GM19395 (cell line): Measurements from ENCODE around the gene POLD2.

ENCODE experiments used
- ATAC-seq: cut with Tn5 transposase; IDR thresholded peaks from one replicate; pipeline ENCODE4 v1.9.1; 2021; ENCODE audit warnings: mild to moderate bottlenecking, moderate library complexity; ENCODE audit not compliant: unreplicated experiment

Gene POLD2

DNA sequence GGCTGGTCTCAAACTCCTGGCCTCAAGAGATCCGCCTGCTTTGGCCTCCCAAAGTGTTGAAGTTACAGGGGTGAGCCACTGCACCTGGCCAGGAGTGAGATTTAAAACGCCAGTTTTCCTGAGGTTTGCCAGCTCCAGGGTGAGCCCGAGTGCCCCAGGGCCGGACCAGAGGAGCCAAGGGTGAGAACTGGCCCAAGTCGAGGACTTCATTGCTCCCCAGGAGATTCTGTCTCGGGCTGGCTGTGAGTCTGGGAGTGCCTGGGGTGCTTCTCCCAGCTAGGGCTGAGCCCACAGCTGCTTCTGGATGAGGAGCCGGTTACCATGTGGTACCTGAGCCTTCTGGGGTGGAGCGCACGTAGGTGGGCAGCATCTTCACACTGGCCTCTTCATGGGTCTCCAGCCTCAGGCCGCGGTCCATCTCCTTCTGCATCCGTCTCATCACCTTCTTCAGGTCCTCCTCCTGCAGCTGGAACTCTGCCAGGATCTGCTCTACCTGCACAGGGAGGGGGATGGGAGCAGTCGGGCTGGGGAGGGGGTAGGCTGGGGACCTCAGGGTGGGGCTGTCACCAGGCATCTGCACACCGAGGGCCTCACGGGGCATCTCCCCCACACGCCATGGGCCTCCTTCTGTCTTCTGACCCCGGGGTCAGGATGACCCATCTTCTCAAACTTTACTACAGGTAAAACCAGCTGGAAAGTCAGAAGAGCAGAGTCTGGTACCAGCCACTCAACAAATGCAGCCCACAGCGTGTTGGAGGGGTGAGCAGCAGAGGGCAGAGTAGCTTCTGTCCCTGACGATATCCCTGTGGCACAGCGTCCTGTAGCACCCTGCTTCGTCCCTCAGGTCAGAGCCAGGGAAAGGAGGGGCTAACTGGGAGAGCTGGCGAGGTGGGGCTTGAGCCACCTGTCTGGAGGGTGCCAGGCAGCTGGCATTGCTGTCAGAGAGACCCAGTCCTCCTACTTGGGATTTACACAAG is 29.9 kb upstream of the POLD2 start:
- no peak for ATAC-seq

DNA sequence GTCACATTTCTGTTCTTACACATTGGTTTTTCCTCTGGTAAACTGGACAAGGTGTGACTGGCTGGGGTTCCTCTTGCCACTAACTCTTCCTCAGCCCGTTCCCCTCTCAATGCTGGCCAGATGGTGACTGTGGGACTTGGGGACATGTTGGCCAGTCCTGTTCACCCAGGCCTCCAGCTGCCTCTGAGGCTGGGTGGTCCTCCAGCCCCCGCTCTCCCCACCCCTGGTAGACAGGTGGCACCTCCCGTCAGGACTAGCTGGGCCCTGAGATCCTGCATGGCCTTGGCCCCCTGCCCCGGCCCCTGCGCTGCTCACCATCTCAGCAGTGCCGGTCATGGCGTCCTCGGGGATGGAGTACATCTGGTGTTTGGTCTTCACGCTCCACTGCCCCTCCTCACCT is 28.6 kb upstream of the POLD2 start:
- no peak for ATAC-seq

DNA sequence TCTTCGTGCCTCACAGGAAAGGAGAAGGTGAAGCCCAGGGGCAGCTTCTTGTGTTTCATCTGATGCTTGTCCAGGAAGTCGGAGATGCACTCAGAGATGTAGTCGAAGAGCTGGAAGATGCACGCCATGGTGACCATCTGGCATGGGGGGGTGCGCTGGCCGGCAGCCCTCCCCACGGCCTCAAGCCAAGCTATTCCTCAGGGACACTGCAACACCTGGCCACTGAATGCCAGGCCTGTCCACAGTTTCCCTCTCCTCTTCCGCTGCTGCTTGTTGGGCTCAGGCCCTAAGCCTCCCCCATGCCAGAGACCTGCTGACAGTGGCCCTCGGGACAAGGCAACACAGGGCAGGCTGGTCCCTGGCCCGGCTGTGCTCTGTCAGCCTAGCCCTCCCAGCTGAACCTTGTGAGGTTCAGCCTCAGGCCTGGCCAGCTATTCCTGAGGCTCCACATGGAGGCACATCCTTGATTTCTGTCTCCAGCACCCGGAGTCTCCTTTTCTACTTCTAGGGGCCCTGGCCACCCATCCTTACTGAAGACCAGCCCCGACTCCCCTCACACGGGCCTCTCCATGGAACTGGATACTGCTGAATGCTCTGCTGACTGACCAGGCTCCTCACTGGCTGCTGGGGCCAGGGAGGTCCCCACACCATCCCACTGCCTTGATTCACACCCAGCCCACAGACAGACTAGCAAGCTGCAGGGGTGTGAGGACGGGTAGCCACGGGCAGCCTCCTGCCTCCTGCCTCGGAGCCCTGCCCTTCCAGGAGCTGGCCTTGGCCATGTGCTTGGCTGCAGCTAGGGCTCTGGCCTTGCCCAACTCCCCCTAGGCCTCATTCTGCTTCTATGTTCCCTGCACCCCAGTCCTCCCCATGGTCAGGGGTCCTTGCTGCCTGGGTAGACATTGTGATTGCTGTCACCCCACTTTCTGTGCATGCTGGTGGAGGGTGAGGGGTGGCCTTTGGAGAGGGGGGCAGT is 27.9 kb upstream of the POLD2 start:
- no peak for ATAC-seq

DNA sequence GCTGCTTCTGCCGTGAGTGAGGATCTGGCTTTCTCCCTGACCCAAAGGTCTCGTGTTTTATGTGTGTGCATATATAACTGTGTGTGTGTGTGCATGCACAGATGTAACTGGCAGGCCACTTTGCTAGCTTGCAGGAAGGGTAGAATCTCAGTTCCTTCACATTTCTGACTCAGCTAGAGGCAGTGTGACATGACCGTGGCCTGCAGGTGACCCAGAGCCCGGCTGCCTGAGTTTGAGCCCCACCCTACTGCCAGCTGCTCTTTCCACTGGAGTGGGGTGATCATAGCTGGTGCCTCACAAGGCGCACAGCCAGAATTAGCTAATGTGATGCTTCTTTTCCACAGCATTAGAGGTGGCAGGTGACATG is 27.1 kb upstream of the POLD2 start:
- peak; percentile 69 for ATAC-seq

DNA sequence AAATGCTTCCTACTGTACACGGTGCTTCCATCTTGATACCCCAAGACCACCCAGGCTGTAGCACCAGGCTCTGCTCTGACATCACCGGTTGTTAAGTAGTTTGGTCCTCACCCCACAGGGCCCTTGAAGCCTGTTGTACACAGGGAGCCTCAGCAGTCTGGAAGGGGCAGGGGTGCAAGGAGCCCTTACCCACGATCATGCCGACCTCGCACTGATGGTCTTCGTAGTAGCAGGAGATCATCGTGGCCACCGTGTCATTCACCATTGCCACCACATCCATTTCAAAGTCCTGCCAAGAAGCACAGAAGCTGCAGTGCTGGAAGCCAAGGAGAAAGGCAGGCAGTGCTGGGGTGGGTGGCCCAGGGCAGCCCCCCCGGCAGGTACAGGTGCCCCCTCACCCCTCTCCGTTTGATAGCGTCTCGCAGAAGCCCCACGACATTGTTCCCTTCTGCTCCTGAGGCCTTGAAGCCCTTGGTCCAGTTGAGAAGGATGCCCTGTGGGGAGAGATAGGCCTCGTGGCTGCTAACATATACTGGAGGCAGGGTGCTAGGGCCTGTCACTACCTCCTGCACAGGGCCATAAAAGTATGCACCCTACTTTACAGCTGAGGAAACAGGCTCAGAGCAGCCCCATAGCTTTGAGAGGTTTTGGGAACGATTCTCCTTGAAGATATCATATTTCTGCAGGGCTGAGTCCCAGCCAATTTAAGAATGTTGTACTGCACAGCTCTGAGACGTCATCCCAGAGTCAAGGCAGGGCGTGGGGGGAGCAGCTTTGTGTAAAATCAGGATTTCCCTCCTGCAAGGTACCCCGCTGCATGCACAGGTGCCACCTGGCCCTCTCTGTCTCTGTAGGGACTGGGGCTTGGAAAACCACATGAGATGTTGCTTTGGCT is 26.5 kb upstream of the POLD2 start:
- no peak for ATAC-seq

DNA sequence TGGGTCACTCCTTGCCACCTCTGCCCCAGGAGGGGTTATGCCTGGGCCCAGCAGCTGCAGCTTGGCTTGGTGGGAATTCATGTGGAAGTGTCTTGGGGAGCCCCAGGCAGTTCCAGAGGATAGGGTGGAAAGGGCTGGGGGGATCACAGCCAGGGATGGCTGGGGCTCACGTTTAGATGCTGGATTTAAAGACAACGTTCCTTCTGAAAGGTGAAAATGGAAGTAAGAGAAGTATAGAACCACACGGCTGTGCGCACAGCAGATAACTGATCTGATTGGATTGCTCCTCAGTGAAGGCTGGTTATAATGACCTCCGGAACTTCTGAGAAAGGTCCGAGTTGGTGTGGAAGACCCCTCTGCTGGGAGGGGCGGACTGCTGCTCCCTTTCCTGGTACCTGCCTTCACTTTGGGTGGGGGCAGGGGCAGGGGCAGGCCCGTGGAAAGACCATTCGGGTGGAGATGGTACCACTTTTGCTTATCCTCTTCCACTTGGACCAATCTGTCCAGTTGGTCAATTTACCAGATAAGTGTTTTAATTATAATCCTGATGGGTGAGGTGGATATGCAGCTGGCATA is 25.7 kb upstream of the POLD2 start:
- no peak for ATAC-seq

DNA sequence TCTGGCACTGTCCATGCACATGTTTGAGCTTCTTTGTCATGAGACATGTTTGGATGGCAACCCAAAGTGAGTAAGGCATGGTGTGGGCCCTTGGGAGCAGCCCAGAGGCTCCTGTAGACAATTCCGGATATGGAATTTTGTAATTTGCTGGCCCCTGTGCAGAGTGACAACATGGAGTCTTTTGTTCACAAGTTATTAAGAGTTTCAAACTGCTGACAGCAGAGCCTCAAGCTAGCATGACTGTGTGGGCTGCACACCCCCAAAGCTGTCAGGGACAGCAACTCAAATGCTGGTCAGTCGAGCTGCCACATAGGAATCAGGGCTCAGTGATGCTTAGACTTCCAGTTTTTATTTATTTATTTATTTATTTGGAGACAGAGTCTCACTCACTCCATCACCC is 24.8 kb upstream of the POLD2 start:
- no peak for ATAC-seq

DNA sequence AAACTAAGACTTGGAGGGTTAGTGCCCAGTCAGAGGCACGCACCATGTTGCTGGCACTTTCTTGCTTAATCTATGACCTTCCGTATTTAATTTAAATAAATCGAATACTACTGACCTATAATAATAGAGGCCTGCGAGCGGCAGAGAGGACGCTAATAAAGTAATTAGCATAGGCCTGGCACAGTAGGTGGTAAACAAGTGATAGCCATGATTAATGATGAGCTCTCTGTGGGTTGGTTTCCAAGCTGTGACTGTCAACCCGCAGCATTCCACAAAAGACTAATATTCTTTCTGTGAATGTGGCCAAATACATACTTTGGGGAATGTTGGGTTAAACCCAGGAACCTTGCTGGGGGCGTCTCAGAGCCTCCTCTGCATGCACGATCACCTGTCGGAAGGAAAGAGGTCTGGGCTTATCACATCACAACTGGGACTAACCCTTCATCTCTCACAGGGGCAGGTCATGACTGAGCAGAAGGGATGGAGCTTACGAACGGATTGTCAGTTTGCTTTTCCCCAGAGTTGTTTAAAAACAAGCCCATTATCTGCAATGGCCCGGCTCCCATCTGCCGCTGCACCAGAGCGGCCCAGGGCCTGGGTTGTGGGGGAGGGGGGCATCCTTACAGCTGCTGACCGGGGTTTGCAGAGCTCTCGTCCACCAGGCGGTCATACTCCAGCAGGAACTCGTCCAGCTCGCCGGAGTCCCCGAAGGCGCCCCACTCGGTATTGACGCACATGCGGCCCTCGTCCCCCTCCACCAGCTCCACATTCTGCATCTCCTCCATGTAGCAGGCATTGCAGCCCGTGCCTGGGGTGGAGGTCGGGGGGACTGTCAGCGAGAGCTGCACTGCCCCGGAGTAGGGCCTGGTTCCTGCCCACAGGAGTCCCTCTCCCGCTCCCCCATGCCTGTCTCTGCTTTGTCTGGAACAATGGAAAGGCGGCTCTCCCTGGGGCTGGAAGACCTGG is 24.0 kb upstream of the POLD2 start:
- no peak for ATAC-seq

DNA sequence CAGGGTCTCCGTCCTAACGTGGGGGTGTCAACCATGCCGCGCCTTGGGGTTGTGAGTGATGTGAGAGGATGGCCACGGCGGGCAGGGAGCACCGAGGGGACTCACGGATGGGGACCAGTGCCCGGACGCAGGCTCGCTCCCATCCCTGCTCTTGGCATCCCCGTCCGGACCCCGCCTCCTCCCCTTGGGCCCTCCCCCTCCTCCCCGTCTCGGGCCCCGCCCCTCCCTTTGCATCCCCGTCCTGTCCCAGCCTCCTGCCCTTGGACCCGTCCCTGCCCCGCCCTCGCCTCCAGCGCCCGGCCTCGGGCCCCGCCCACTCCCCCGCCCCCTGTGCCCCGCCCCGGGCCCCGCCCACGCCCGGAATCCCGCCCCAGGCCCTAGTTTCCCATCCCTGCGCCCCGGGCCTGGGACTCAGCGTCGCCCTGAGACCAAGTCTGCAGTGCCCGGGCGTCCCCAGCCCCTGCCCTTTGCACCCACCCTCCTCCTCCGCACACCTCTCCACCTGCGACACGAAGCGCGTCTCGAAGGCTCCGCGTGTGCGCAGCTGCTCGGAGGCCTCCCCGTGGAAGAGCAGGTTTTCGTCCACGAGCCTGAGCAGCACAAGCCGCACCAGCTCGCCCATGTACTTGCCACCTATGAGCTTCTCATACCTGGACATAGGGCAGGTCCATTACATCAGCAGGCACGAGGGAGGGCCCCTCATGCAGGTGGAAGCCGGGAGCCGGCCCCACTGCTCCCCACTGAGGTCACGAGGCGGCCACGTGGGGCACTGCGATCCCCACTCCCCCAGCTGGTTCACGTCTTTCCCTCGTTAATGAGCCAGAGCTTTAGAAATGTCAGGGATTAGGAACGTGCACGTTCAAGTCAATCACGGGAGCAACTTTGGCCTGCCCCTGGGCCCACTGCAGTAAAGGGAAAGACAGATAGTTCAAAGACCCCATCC is 22.9 kb upstream of the POLD2 start:
- ATAC-seq, result no peak

DNA sequence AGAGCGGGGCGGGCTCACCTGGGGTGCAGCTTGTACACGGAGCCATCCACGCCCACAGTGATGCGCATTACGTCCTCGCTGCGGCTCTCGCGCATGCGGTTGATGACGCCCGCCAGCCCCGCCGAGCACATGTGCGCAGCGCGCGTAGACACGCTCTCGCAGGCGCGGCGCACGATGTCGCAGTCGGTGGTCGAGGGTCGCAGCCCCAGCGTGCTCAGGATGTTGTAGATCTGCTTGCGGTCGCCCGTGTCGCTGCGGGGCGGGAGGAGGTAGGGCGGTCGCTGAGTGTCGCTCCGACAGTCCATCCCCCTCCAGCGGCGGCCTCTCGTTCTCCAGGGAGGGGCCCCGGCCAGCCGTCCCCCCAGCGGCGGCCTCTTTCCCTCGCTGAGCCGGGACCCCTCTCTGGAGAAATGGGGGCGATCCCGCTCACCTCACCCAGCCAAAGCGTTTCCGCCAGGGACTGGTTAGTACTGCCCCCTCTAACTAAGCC is 22.2 kb upstream of the POLD2 start:
- no peak for ATAC-seq

DNA sequence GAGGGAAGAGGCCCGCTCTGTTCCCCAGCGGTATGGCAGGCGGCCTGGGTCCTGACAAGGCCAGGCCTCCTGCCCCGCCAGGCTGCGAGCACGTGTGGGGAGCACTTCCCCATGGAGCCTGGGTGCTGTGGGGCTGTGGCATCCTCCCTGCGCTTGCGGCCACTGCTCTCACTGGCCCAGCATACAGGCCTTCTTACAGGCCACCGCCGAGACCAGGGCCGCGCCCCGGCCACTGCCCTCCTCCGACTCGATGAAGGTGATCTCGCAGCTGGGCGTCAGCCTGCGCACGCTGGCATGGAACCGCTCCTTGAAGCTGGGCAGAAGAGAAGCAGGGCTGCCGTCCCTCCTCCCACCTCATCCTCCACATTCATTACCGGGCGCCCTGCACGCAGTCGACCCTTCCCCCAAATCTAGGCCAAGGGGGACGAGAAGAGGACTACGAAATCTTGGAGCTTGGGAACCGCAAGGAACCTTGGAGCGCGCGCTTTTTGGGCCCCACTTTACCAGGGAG is 21.7 kb upstream of the POLD2 start:
- ATAC-seq, result no peak

DNA sequence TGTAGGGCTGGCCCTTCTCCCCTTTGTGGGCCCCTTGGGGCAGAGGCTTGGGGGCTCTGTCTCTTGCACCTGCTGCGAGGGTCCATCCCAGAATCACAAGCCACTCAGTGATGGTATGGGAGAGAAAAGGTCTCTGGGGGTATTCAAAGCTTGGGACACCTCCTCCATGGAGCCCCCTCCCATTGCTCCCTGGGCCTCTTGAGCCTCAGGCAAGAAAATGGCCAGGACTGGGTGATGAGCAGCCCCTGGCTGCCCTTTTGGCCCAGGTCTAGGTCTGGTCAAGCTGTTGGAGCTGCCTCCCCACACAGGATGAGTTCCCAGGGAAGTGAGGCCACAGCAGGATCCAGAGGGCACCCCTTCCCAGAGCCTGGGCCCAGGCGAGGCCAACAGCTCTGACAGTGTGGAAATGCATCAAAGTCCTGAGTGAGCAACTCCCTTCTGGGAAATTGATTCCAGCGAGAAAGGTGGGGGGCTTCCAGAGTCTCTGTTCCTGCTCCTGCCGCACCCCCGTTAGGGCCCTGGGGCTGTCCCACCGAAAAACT is 21.1 kb upstream of the POLD2 start:
- no peak for ATAC-seq

DNA sequence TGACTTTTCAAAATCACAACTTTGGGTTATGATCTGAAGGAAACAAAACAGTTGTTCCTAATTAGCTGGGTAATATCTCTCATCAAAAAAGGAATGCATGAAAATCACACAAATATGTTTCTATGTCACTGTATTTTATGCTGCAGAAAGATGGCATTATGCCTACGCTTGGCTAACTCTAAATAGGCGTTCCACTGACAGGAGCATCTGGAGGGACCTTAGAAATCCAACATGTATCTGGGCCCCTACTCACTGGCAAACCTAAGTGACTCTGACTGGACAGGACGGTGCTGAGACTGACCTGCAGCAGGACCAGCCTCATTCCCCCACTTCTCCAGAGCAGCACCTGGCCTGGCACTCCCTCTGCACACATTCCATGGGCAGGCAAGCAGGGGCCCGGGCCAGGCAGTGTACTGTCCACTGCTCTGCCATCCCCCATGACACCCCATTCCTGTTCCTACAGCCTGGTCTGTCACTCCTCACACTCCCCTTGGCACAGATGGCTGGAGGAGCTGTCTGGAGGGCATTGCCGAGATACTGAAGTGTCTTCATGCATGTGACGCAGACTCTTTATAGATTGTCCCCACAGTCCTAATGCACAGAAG is 20.4 kb upstream of the POLD2 start:
- ATAC-seq, result no peak

DNA sequence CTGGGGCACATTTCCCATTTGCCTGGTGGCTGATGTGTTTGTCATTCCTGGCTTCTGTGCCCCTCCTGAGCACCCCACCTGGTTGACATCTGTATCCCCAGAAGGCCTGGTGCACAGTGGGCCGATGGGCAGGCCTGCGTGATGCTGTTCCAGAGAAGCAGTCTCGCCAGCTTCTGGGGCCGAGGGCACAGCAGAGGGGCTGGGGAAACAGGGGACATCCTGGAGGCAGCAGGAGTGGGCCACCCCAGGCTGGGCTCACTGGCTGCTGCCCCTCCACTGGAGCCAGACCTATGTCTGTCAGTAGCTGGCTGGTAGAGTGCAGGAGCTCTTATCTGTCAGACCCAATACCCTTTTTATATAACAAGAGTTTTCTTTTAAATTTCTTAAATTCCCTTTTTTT is 18.7 kb upstream of the POLD2 start:
- ATAC-seq, result no peak

DNA sequence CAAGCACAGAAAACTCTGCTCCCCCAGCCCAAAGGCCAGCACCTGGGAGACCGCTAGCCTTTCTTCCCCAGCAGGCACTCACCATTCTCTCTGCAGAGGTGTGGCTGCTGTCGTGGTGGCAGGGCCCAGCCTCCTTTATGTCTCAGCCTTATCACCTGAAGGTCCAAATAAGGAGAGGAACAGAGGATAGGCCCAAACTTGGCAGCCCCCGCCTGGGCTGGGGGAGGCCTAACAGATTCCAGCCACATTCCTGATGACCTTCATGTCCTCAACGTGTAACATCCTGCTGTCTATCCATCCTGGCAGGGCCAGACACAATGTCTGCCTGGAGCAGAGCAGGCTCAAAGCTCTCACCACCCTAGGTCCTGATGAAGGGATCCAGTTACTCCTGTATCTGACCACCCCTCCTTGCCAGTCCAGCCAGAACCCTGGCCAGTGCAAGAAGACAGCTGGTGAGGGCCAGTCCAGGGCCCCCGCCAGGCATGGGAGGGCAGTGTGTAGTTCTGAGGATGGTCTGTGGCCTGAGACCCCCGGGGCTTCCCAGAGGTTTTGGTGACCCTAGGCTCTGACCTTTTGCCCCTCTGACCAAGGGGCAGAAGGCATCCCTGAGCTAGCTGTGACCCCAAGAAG is 18.0 kb upstream of the POLD2 start, which contains the start of gene MYL7:
Gene MYL7 (minus strand): TSS at position 112 of the 630 bp plus-strand sequence. CDS start 27 bp downstream, at position 85.
- ATAC-seq, result no peak

DNA sequence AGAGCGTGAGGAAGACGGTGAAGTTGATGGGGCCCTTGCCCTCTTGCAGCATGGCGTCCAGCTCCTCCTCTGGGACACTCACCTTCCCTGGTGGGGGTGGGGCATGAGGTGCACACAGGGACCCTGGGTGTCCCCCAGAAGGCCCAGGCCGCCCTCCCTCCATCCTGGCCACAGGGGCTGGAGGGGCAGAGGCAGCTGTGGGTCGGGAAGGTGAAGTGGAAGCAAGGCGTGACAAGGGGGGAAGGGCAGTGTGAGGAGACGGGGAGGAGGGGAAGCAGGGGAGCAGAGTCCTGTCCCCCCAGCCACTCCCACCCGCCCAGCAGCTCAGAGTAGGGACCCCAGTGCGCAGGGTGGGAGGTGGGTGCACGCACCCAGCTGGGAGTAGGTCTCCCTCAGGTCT is 17.0 kb upstream of the POLD2 start:
- ATAC-seq, result no peak
